Stimulated activated CD8-positive, alpha-beta memory T cell treated with anti-CD3 and anti-CD28 coated beads, Interleukin-12 subunit alpha, Interleukin-12 subunit beta, amount 100 ng/mL, for 4 hours (primary cell): ENCODE results near the gene LRRC8D.
"Not testable (repeated sequence)": the region's sequence is repeated elsewhere in the genome, so short reads cannot be mapped to it uniquely, and the experiment has no call there.

Source experiments
- DNase-seq: peaks from one replicate; pipeline ENCODE4 v3.0.0-alpha.2; 2020; ENCODE audit warnings: low read depth

Gene LRRC8D

GRCh38 chr1:89913353-89914095 is 92.7 kb downstream of the LRRC8D start:
- no peak for DNase-seq

- no peak for DNase-seq
Observed at GRCh38 chr1:89917353-89917752, 96.5 kb downstream of the LRRC8D start.

- no peak for DNase-seq
Observed at GRCh38 chr1:89918127-89918793, 97.4 kb downstream of the LRRC8D start.

GRCh38 chr1:89918794-89919155 is 97.9 kb downstream of the LRRC8D start:
- DNase-seq = no peak

- DNase-seq = no peak
Observed at GRCh38 chr1:89919174-89919573, 98.3 kb downstream of the LRRC8D start.

GRCh38 chr1:89922911-89923310 is 102.1 kb downstream of the LRRC8D start:
- no peak for DNase-seq

GRCh38 chr1:89923517-89923916 is 102.7 kb downstream of the LRRC8D start:
- DNase-seq = no peak

GRCh38 chr1:89924075-89924474 is 103.2 kb downstream of the LRRC8D start:
- DNase-seq = not testable (repeated sequence)

- no peak for DNase-seq
Observed at GRCh38 chr1:89927049-89927448, 106.2 kb downstream of the LRRC8D start.

- no peak for DNase-seq
Observed at GRCh38 chr1:89927478-89927877, 106.6 kb downstream of the LRRC8D start.

- DNase-seq = no peak
Observed at GRCh38 chr1:89928506-89928905, 107.7 kb downstream of the LRRC8D start.

GRCh38 chr1:89929467-89930063 is 108.7 kb downstream of the LRRC8D start:
- no peak for DNase-seq

GRCh38 chr1:89930579-89930978 is 109.7 kb downstream of the LRRC8D start:
- DNase-seq = no peak

- no peak for DNase-seq
Observed at GRCh38 chr1:89931964-89932363, 111.1 kb downstream of the LRRC8D start.

- DNase-seq = no peak
Observed at GRCh38 chr1:89932598-89933364, 111.9 kb downstream of the LRRC8D start.

GRCh38 chr1:89934461-89934860 is 113.6 kb downstream of the LRRC8D start:
- no peak for DNase-seq

GRCh38 chr1:89935235-89935634 is 114.4 kb downstream of the LRRC8D start:
- no peak for DNase-seq

GRCh38 chr1:89936694-89937093 is 115.9 kb downstream of the LRRC8D start:
- no peak for DNase-seq

GRCh38 chr1:89938171-89939055 is 117.6 kb downstream of the LRRC8D start:
- DNase-seq = no peak

- no peak for DNase-seq
Observed at GRCh38 chr1:89939059-89939570, 118.3 kb downstream of the LRRC8D start.

GRCh38 chr1:89939693-89940438 is 119.0 kb downstream of the LRRC8D start:
- no peak for DNase-seq
